GM21528 (cell line): ENCODE data around the gene TAF8.

ENCODE experiments used
- ATAC-seq: cut with Tn5 transposase; IDR thresholded peaks from one replicate; pipeline ENCODE4 v1.9.1; 2021; ENCODE audit warnings: mild to moderate bottlenecking, moderate library complexity; ENCODE audit not compliant: unreplicated experiment, low FRiP score

Gene TAF8

DNA sequence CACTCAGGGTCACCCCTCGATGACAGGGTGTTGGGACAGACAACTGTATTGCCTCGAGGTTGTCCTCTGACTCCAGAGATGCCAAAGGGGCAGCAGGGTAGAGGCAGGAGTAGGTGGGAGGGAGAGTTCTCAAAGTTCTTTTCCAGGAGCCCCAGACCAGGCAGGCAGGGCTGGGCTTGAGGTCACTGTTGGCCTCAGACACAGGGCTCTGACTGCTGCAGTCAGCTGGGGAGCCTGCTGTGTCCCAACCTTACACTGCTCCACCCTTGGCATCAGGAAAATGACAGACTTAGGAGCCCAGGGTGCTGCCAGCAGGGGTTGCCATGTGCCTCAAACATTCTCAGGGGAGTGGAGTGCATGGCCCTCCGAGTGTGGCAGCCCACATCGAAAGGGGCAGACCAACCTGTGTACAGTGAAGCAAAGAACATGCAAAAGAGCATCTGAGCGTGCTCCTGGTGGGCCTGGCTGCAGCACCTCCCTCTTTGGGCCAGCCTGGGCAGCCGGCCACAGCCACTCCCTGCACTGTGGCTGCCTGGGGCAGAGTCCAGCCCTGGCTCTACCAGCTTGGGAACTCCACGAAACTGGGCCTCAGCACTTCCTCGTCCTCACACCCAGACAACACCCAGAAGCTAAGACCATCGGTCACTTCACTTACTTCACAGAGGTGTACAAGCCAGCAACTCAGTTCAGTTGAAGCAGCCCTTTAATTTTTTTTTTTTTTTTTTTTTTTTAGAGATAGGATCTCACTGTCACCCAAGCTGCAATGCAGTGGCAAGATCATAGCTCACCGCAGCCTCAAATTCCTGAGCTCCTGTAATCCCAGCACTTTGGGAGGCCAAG lies 68.1 kb downstream of the TAF8 start:
- no peak for ATAC-seq

DNA sequence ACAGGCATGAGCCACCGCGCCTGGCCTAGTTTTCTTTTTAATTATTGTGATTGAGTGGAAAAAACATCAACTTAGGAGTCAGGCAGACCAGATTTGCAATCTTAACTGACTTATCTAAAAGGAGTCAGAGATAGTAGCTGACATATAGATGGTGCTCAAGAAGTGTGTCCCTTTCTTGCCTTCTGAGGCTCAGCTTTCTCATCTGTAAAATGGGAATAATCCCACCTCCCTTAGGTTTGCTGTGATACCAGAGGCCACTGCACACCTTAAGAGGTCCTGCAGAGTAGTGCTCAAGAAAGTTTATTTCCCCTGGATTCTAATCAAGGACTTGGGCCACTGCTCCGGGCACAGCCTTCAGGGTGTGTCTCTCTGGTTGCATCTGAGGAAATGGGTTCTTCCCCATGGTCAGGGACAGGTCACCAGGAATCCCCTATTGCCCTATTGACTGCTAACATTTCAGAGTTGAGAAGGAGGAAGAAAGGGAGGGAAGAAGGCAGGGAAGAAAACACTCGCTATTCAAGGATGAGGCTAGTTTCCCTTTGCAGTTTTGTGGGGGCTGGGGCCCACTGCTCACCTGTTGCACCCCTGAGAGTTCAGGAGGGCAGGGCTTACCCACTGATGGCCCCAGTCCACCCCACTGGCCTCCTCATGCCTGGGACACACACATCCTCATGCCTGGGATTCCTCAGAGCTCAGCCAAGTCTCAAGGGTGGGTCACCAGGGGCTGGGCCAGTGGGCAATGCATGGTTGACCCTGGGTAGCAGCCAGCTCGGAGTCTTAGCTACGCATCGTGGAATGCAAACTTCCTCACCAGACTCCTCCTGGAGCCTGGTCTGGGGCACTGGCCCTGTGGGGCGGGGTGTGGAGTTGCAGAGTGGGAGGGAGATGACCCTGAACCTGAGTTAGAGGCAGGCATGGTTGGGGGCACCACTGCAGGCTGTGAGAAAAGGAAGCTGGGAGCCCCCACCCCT lies 70.9 kb downstream of the TAF8 start:
- no peak for ATAC-seq

- no peak for ATAC-seq
These were observed 73.2 kb downstream of the TAF8 start for GRCh38 chr6:42123379-42124103.

DNA sequence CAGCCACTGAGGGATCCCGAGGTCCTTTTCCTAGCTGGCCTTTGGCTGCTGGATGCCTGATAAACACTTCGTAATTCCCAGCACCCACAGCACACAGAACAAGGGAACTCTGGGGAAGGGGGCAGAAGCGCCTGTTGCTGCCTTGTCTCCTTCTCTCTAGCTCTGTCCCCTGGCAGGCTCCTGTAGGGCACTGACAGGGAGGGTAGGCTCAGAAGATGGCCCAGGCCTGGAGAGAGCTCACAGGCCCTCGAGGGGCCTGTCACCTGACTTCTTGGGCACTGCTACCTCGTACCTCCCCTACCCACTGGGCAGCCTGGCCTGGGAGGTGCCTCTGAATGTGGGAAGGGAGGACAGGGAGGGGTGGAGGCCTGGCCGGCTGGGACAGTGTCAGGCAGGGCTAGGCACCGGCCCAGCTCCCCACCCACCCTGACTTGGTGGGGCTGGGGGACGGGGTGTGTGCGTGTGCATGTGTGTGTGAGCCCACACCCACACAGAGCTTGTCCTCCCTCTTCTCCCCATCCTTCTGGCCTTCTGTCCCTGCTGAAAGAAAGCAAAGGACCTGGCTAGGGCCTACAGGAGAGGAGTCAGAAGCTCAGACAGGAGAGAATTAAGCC lies 74.0 kb downstream of the TAF8 start:
- no peak for ATAC-seq

DNA sequence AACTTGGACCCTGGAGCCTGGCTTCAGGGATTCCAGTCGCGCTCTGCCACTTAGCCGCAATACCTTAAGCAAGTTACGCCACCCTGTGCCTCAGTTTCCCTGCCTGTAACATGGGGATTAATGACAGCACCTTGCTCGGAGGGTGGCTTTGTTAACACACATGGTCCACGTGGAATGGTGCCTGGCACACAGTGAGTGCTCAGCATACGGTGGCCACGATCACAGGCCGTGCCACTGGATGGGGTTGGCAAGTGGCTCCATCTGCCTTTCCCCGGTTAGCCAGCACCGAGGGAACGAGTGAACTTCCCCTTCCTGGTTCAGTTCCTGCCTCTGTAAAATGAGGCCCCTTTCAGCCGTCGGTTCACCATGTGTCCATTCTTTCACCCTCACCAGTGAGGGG lies 74.9 kb downstream of the TAF8 start:
- no peak for ATAC-seq

- no peak for ATAC-seq
These were observed 75.3 kb downstream of the TAF8 start for GRCh38 chr6:42125663-42126062.

DNA sequence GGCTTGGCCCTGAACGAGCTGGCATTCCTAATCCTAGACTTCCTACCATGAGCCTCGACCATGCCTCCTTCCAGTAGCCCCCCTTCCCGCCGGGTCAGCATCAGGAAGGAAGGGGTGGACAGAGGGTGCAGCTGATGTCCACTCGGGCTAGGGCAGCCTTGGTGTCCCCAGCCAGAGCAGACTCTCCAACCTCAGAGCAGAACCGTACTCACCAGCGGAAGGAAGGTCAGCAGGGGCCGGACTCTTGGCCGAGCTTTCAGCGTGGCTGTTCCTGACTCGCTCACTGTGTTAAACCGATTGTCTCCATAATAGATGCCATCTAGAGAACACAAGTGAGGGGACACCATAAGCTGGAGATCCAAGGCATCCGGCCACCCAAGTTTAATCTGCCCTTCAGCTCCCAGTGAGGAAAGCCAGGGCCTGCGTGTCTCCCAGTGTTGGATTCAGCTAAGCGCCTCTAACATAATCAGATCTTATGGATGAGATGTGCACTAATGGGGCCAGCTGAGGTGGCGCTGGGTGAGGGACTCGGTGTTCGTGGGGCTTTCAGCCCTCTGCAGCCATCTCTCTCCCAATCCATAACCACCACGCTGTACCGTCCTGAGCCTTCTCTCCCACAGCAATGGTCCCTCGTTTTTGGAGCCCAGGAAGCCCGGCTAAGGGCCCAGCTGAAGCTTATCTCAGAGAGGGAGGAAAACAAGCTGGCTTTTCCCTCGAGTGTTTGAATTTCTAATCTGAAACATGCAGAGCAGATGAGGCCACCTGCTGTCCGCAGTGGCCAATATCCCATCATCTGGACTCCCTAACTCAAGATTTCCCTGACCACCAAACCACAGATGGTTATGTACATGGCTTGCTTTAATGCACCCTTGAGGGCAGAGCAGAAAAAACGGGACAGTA lies 78.4 kb downstream of the TAF8 start:
- ATAC-seq, result no peak

GRCh38 chr6:42129360-42129676 lies 79.0 kb downstream of the TAF8 start:
- ATAC-seq, result no peak

DNA sequence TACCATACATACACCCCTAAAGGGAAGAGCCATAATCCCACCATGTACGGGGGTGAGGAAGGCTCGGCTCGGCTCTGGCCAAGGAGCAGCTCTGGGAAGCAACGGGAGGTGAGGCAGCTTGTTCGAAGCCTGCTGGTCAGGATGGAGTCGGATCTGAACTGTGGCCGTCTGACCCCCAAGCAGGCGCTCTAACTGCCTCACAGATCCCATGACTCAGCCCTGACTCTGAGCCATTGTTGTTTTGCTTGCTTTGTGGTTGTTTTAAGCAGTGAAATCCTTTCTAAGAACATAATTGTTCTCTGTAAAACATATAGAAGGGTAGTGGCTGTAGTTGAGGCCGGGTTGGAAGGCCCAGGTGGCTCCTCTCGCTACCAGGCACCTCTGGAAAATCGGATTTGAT lies 81.2 kb downstream of the TAF8 start:
- ATAC-seq, result no peak

GRCh38 chr6:42133926-42134325 lies 83.6 kb downstream of the TAF8 start:
- ATAC-seq, result no peak

GRCh38 chr6:42135161-42135560 lies 84.8 kb downstream of the TAF8 start:
- ATAC-seq, result no peak

DNA sequence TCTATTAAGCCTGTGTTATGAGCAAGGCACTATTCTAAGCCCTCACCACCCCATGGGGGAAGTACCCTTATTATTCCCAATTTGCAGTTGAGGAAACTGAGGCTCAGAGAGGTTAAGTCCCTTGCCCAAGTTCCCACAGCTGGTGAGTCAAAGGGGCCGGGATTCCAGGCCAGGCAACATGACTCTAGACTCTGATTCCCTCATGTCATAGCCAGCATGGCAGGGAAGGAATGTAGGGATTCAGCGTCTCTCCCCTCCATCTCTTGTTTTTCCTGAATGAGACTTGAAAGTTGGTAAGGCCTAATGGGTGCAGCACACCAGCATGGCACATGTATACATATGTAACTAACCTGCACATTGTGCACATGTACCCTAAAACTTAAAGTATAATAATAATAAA lies 85.4 kb downstream of the TAF8 start:
- ATAC-seq, result no peak

DNA sequence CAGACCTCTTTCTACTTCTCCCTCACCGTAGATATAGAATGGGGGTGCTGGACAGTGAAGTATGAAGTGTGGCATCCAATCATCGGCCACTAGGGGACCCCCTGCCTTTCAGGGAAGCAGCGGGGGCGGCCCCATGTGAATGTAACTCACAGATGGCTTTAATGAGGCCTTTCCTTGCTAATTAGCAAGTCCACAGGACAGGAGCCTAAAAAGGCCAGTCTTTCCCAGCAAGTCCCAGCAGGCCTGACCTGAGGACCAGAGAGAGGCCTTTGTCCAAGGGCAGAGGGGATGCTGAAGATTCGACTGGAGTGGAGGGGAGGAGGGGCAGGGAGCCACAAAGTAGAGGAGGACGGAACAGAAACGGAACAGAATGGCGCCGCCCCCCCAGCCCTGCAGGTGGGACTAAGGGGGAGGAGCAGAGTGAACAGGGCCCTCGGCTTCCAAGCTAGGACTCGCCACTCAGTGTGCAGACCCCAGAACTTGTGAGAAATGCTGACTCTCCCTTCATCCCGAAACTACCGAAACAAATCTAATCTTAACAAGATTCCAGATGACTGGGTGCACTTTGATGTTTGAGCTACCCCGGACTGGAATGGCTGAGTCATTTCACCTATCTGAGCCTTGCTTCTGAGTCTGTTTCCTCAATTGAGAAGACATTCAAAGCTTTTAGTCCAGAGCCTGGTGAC lies 86.3 kb downstream of the TAF8 start:
- ATAC-seq, result no peak
